ENCODE results near the gene MINDY4.
"Not testable (repeated sequence)": the region's sequence is repeated elsewhere in the genome, so short reads cannot be mapped to it uniquely, and the experiment has no call there.

MINDY4 gene

GRCh38 chr7:30824821-30825720 is 53.9 kb downstream of the MINDY4 start:
- Histone ChIP-seq H3K4me3 (ENCODE audit: low read depth, low read length) (no peak overlapping the region), H3K27ac (ENCODE audit: low read depth, low read length) (no peak overlapping the region), H3K27me3 (ENCODE audit: control insufficient read depth, insufficient read depth, low read length) (no peaks in the 10 kb centered on the region), H3K4me1 (ENCODE audit: control insufficient read depth, insufficient read depth, low read length) (no peaks in the 10 kb centered on the region), H3K9ac (ENCODE audit: low read depth, low read length) (no peak overlapping the region), H3K9me3 (ENCODE audit: control insufficient read depth, insufficient read depth, low read length) (no peaks in the 10 kb centered on the region), H3K36me3 (ENCODE audit: control insufficient read depth, insufficient read depth, low read length) (no peaks in the 10 kb centered on the region)

GRCh38 chr7:30826181-30826580 is 55.0 kb downstream of the MINDY4 start:
- H3K4me3 ChIP-seq (ENCODE audit: low read depth, low read length) = no peak overlapping the region
- no peak overlapping the region for H3K27ac ChIP-seq (ENCODE audit: low read depth, low read length)
- H3K27me3 ChIP-seq (ENCODE audit: control insufficient read depth, insufficient read depth, low read length) = no peaks in the 10 kb centered on the region
- no peak overlapping the region for H3K9ac ChIP-seq (ENCODE audit: low read depth, low read length)
- no peaks in the 10 kb centered on the region for H3K4me1 ChIP-seq (ENCODE audit: control insufficient read depth, insufficient read depth, low read length)
- no peaks in the 10 kb centered on the region for H3K36me3 ChIP-seq (ENCODE audit: control insufficient read depth, insufficient read depth, low read length)
- no peaks in the 10 kb centered on the region for H3K9me3 ChIP-seq (ENCODE audit: control insufficient read depth, insufficient read depth, low read length)

GRCh38 chr7:30828591-30828990 is 57.4 kb downstream of the MINDY4 start:
- Histone ChIP-seq H3K27ac (ENCODE audit: low read depth, low read length) (no peak overlapping the region), H3K27me3 (ENCODE audit: control insufficient read depth, insufficient read depth, low read length) (no peaks in the 10 kb centered on the region), H3K9ac (ENCODE audit: low read depth, low read length) (no peak overlapping the region), H3K9me3 (ENCODE audit: control insufficient read depth, insufficient read depth, low read length) (peaks cover 5% of the 10 kb centered on the region), H3K36me3 (ENCODE audit: control insufficient read depth, insufficient read depth, low read length) (no peaks in the 10 kb centered on the region), H3K4me1 (ENCODE audit: control insufficient read depth, insufficient read depth, low read length) (no peaks in the 10 kb centered on the region), H3K4me3 (ENCODE audit: low read depth, low read length) (no peak overlapping the region)

- no peak overlapping the region for H3K27ac ChIP-seq (ENCODE audit: low read depth, low read length)
- no peaks in the 10 kb centered on the region for H3K36me3 ChIP-seq (ENCODE audit: control insufficient read depth, insufficient read depth, low read length)
- peaks cover 13% of the 10 kb centered on the region for H3K9me3 ChIP-seq (ENCODE audit: control insufficient read depth, insufficient read depth, low read length)
These were observed 58.3 kb downstream of the MINDY4 start for GRCh38 chr7:30829471-30829870.

GRCh38 chr7:30831227-30831626 is 60.0 kb downstream of the MINDY4 start:
- H3K9ac ChIP-seq (ENCODE audit: low read depth, low read length) = no peak overlapping the region
- no peaks in the 10 kb centered on the region for H3K27me3 ChIP-seq (ENCODE audit: control insufficient read depth, insufficient read depth, low read length)
- H3K4me1 ChIP-seq (ENCODE audit: control insufficient read depth, insufficient read depth, low read length) = no peaks in the 10 kb centered on the region
- H3K9me3 ChIP-seq (ENCODE audit: control insufficient read depth, insufficient read depth, low read length) = peaks cover 16% of the 10 kb centered on the region
- no peak overlapping the region for H3K4me3 ChIP-seq (ENCODE audit: low read depth, low read length)
- H3K36me3 ChIP-seq (ENCODE audit: control insufficient read depth, insufficient read depth, low read length) = no peaks in the 10 kb centered on the region
- H3K27ac ChIP-seq (ENCODE audit: low read depth, low read length) = no peak overlapping the region

More at GRCh38 chr7:30829471-30829870, 58.3 kb downstream of the MINDY4 start:
- H3K4me1 ChIP-seq (ENCODE audit: control insufficient read depth, insufficient read depth, low read length) = no peaks in the 10 kb centered on the region
- H3K9ac ChIP-seq (ENCODE audit: low read depth, low read length) = no peak overlapping the region
- H3K4me3 ChIP-seq (ENCODE audit: low read depth, low read length) = no peak overlapping the region
- no peaks in the 10 kb centered on the region for H3K27me3 ChIP-seq (ENCODE audit: control insufficient read depth, insufficient read depth, low read length)

- H3K9me3 ChIP-seq (ENCODE audit: control insufficient read depth, insufficient read depth, low read length) = peaks cover 16% of the 10 kb centered on the region
These were observed 60.7 kb downstream of the MINDY4 start for GRCh38 chr7:30831936-30832335.

GRCh38 chr7:30834017-30834674 is 62.9 kb downstream of the MINDY4 start:
- H3K36me3 ChIP-seq (ENCODE audit: control insufficient read depth, insufficient read depth, low read length); H3K4me1 ChIP-seq (ENCODE audit: control insufficient read depth, insufficient read depth, low read length); H3K27me3 ChIP-seq (ENCODE audit: control insufficient read depth, insufficient read depth, low read length); H3K4me3 ChIP-seq (ENCODE audit: low read depth, low read length); H3K9ac ChIP-seq (ENCODE audit: low read depth, low read length); H3K27ac ChIP-seq (ENCODE audit: low read depth, low read length): not testable (repeated sequence)
- peaks cover 16% of the 10 kb centered on the region for H3K9me3 ChIP-seq (ENCODE audit: control insufficient read depth, insufficient read depth, low read length)

More at GRCh38 chr7:30831936-30832335, 60.7 kb downstream of the MINDY4 start:
- Histone ChIP-seq H3K27ac (ENCODE audit: low read depth, low read length) (no peak overlapping the region), H3K4me3 (ENCODE audit: low read depth, low read length) (no peak overlapping the region), H3K27me3 (ENCODE audit: control insufficient read depth, insufficient read depth, low read length) (no peaks in the 10 kb centered on the region), H3K9ac (ENCODE audit: low read depth, low read length) (no peak overlapping the region), H3K4me1 (ENCODE audit: control insufficient read depth, insufficient read depth, low read length) (no peaks in the 10 kb centered on the region), H3K36me3 (ENCODE audit: control insufficient read depth, insufficient read depth, low read length) (no peaks in the 10 kb centered on the region)

- Histone ChIP-seq H3K9ac (ENCODE audit: low read depth, low read length) (no peak overlapping the region), H3K27me3 (ENCODE audit: control insufficient read depth, insufficient read depth, low read length) (no peaks in the 10 kb centered on the region), H3K36me3 (ENCODE audit: control insufficient read depth, insufficient read depth, low read length) (no peaks in the 10 kb centered on the region), H3K4me1 (ENCODE audit: control insufficient read depth, insufficient read depth, low read length) (no peaks in the 10 kb centered on the region), H3K4me3 (ENCODE audit: low read depth, low read length) (no peak overlapping the region), H3K27ac (ENCODE audit: low read depth, low read length) (no peak overlapping the region), H3K9me3 (ENCODE audit: control insufficient read depth, insufficient read depth, low read length) (peaks cover 16% of the 10 kb centered on the region)
These were observed 64.2 kb downstream of the MINDY4 start for GRCh38 chr7:30835396-30835915.

GRCh38 chr7:30836991-30837390 is 65.8 kb downstream of the MINDY4 start:
- Histone ChIP-seq H3K4me3 (ENCODE audit: low read depth, low read length) (no peak overlapping the region), H3K27me3 (ENCODE audit: control insufficient read depth, insufficient read depth, low read length) (no peaks in the 10 kb centered on the region), H3K36me3 (ENCODE audit: control insufficient read depth, insufficient read depth, low read length) (no peaks in the 10 kb centered on the region), H3K27ac (ENCODE audit: low read depth, low read length) (no peak overlapping the region), H3K9me3 (ENCODE audit: control insufficient read depth, insufficient read depth, low read length) (peaks cover 16% of the 10 kb centered on the region), H3K4me1 (ENCODE audit: control insufficient read depth, insufficient read depth, low read length) (no peaks in the 10 kb centered on the region), H3K9ac (ENCODE audit: low read depth, low read length) (no peak overlapping the region)

- Histone ChIP-seq H3K4me3 (ENCODE audit: low read depth, low read length) (no peak overlapping the region), H3K27me3 (ENCODE audit: control insufficient read depth, insufficient read depth, low read length) (no peaks in the 10 kb centered on the region), H3K27ac (ENCODE audit: low read depth, low read length) (no peak overlapping the region), H3K4me1 (ENCODE audit: control insufficient read depth, insufficient read depth, low read length) (no peaks in the 10 kb centered on the region), H3K9me3 (ENCODE audit: control insufficient read depth, insufficient read depth, low read length) (peaks cover 16% of the 10 kb centered on the region), H3K9ac (ENCODE audit: low read depth, low read length) (no peak overlapping the region), H3K36me3 (ENCODE audit: control insufficient read depth, insufficient read depth, low read length) (no peaks in the 10 kb centered on the region)
These were observed 66.4 kb downstream of the MINDY4 start for GRCh38 chr7:30837581-30837980.

- Histone ChIP-seq H3K9me3 (ENCODE audit: control insufficient read depth, insufficient read depth, low read length) (peaks cover 16% of the 10 kb centered on the region), H3K4me3 (ENCODE audit: low read depth, low read length) (no peak overlapping the region), H3K36me3 (ENCODE audit: control insufficient read depth, insufficient read depth, low read length) (no peaks in the 10 kb centered on the region), H3K4me1 (ENCODE audit: control insufficient read depth, insufficient read depth, low read length) (no peaks in the 10 kb centered on the region), H3K27me3 (ENCODE audit: control insufficient read depth, insufficient read depth, low read length) (no peaks in the 10 kb centered on the region), H3K27ac (ENCODE audit: low read depth, low read length) (no peak overlapping the region), H3K9ac (ENCODE audit: low read depth, low read length) (no peak overlapping the region)
These were observed 66.8 kb downstream of the MINDY4 start for GRCh38 chr7:30838008-30838407.
